Ishikawa (cell line): Measurements from ENCODE around the gene FLACC1.

Experiments
- CEBPB ChIP-seq: IDR thresholded peaks from 2 replicates; pipeline ENCODE4 v1.6.1; 2012
- CREB1 ChIP-seq: IDR thresholded peaks from 2 replicates; pipeline ENCODE4 v1.6.1; 2012; ENCODE audit warnings: low read depth
- EGR1 ChIP-seq: IDR thresholded peaks from 2 replicates; pipeline ENCODE4 v1.6.1; 2012
- EP300 ChIP-seq: IDR thresholded peaks from 2 replicates; pipeline ENCODE4 v1.6.1; 2012; ENCODE audit warnings: borderline replicate concordance
- FOXM1 ChIP-seq: IDR thresholded peaks from 2 replicates; pipeline ENCODE4 v1.6.1; 2012; ENCODE audit warnings: low read depth, borderline replicate concordance
- MAX ChIP-seq: IDR thresholded peaks from 2 replicates; pipeline ENCODE4 v1.6.1; 2012
- NFIC ChIP-seq: IDR thresholded peaks from 2 replicates; pipeline ENCODE4 v1.6.1; 2012
- RAD21 ChIP-seq: IDR thresholded peaks from 2 replicates; pipeline ENCODE4 v1.6.1; 2012; ENCODE audit warnings: low read depth
- REST ChIP-seq: IDR thresholded peaks from 2 replicates; pipeline ENCODE4 v1.6.1; 2012; ENCODE audit warnings: low read depth, mild to moderate bottlenecking
- TAF1 ChIP-seq: IDR thresholded peaks from 2 replicates; pipeline ENCODE4 v1.6.1; 2012; ENCODE audit warnings: low read depth, mild to moderate bottlenecking
- YY1 ChIP-seq: IDR thresholded peaks from 2 replicates; pipeline ENCODE4 v1.6.1; 2012; ENCODE audit warnings: low read depth

- TF ChIP-seq MAX: no peak
- TF ChIP-seq CEBPB: no peak
- no peak for TF ChIP-seq FOXM1
- TF ChIP-seq RAD21: no peak
- TF ChIP-seq YY1: no peak
- TF ChIP-seq REST: no peak
- TF ChIP-seq EP300: no peak
- no peak for TF ChIP-seq EGR1
- TF ChIP-seq TAF1: no peak
- no peak for TF ChIP-seq NFIC
- TF ChIP-seq CREB1: no peak
These were observed 114.4 kb downstream of the FLACC1 start for GRCh38 chr2:201242571-201243277.
